GM03348 (cell line): ENCODE measurements around the gene STIM1.
"Not testable (repeated sequence)": the region's sequence is repeated elsewhere in the genome, so short reads cannot be mapped to it uniquely, and the experiment has no call there.

Source experiments
- DNase-seq: peaks from one replicate; pipeline ENCODE4 v3.0.0; 2012; ENCODE audit warnings: low spot score

The STIM1 gene

DNA sequence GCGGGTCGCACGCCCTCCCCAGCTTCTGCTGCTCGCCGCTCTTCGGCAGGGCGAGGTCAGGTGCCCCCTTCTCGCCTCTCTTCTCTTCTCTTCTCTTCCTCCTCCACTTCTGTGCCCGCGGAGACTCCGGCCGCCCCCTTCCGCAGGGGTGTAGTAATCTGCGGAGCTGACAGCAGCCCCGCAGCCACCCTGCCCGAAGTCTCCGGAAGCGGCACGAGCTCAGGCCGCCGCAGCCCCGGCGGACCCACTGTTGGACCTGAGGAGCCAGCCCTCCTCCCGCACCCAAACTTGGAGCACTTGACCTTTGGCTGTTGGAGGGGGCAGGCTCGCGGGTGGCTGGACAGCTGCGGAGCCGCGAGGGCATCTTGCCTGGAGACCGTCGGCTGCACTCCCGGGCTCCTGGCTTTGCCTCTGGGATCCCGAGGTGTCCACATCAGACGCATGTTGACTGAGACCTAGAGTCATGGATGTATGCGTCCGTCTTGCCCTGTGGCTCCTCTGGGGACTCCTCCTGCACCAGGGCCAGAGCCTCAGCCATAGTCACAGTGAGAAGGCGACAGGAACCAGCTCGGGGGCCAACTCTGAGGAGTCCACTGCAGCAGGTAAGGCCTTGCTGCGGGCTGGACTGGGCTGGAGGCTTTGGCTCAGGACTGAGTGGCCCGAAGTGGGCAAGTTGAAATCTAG lies 486 bp downstream of the STIM1 start:
- DNase-seq: peak; percentile 54

DNA sequence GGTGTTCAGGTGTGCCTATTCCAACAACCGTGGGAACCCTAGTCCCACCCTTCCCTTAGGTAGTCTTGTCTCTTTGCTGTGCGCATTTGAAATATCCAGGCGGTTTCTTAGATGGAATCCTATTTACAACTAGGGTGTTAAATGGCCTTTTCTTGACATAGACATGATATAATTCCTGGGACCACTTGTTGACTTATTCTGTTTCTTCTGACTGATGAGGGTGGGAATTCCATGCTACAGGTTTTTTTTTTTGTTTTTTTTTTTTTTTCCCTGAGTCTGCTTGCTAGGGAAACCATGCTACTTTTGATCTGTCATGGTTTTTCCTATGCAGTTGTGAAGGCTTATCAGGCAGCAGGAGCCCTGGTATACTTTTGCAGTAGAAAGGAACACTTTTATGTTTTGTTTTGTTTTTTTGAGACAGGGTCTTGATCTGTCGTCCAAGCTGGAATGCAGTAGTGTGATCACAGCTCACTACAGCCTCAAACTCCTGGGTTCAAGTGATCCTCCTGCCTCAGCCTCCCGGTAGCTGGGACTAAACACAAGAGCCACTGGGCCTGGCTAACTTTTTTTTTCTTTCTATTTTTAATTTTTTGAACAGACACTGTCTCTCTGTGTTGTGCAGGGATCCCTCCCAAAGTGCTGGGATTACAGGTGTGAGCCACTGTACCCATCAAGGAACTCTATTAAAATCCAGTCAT lies 1.5 kb downstream of the STIM1 start:
- no peak for DNase-seq

GRCh38 chr11:3857628-3858027 lies 2.2 kb downstream of the STIM1 start:
- no peak for DNase-seq

DNA sequence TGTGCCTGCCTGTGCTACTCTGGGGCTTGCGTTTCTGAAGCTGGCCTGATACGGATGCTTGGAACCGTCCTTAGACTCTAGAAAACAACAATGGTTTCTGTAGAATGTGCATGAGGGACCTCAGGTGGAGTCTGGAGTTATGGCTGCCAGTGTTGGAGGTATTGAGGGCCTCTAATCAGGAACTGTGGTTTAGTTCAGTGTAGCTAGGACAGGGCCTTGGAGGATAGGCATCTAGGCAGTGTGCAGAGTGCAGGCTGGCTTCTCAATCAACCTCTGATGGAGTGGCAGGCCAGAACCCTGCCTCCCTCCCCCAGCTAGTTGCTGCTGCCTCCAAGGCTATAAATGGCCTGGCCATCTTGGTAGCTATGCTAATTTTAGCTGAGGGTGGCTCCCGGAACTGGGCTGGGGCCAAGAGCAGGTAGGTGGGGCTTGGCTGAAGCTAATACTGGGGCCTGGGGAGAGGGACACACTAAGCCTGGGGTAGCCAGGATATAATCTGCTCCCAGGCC lies 4.0 kb downstream of the STIM1 start:
- no peak for DNase-seq

- no peak for DNase-seq
Measured at GRCh38 chr11:3860375-3860774, 4.9 kb downstream of the STIM1 start.

DNA sequence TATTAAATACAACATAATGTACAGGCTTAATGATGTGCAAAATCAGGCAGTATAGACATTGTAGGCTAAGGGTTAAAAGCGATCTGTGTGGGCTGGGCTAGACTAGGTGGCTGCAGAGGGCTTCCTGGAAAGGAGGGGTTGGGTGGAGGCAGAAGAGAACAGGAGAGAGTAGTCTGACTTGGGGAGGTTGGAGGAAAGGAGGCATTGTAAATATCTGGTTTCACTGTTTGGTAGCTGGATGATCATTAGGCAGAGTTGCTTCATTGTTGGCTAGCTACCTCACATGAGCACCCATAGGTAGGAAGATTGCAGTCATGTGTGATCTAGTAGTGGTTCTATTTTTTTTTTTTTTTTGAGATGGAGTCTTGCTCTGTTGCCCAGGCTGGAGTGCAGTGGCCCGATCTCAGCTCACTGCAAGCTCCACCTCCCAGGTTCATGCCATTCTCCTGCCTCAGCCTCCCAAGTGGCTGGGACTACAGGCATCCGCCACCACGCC lies 5.5 kb downstream of the STIM1 start:
- not testable (repeated sequence) for DNase-seq

GRCh38 chr11:3861683-3862082 lies 6.2 kb downstream of the STIM1 start:
- no peak for DNase-seq

- peak; percentile 59 for DNase-seq
Measured at GRCh38 chr11:3865388-3866193, 10.1 kb downstream of the STIM1 start.

- DNase-seq: no peak
Measured at GRCh38 chr11:3866206-3866605, 10.7 kb downstream of the STIM1 start.

- no peak for DNase-seq
Measured at GRCh38 chr11:3866836-3867208, 11.4 kb downstream of the STIM1 start.

DNA sequence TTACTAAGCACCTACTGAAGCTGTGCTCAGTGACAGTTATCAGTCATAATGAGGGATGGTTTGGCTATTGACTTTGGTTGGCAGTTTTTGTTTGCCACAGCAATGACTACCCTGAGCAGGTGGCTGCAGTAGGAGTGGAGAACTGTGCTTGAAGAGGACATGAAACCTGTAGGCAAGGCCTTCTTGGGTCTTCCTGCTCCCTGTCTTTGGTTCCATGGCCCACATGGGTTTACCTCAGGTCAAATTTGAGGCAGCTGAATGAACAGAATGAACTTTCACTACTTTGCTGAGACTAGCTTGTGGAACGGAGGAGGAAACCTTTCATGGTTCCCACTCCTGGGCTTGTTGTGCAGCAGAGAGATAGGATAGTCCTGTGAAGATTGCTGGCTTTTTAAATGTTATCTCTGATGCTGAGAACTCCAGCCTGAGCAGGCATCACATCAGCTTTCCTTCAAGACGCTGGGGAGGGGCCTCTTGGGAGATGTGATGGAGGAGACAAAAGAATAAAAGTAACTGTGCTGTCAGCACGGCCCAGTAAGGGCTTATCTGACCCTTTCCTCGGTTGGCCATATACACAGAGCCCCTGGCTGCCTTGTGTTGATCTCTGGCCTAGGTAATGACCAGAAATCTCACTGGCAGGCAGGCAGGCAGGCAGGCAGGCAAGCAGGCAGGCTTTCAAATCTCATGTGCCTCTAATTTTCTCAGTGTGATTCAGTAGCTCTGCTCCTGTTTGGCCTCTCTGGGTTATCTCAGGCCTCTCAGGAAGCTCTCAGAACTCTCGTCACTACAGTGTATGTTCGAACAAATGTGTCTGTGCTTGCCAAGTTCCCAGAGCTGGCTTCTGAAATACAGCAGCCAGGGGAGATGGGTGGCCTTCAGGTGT lies 12.0 kb downstream of the STIM1 start:
- DNase-seq: no peak

DNA sequence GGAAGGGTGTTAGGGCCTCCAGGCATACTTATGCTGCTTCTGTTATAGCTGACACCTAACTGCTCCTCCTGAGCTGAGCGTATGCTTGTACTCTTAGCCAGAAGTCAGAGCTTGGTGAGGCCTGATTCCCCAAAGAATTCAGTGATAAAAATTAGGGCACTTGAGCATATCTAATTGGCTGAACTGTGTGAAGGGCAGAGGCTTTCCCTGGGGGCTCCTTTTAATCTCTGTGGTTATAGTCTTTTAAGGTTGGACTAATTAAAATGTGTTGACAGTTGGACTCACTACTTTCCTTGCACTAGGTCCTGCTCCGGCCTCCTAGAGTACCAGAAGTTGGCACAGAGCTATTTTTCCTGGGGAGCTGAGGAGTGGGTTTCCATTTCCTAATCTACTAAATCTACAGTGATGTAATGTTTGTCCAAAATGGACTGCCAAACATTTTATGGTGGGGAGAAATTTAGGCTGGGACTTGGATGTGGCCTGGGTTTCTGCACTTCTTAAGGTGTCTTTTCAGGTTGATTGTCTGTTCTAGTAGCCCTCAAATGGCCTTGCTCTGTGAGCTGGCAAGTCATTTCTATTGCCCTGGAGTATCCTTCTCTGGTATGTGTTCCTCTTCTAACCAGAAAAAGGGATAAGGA lies 18.4 kb downstream of the STIM1 start:
- no peak for DNase-seq

DNA sequence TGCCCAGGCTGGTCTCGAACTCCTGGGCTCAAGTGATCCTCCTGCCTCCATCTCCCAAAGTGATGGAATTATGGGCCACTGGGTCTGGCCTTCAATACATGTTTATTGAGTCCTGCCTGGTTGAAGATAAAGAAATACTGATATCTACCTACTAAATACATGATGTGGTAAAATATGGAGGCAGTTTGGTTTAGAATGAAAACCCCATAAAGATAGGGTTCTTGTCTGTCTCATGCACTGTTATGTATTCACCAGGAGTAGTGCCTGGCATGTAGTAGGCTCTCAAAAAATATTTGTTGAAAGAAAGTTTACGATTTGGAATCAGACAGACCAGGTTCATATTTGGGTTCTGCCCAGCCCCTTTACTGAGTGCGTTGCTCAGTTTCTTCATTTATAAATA lies 21.1 kb downstream of the STIM1 start:
- no peak for DNase-seq

GRCh38 chr11:3877364-3878257 lies 22.1 kb downstream of the STIM1 start:
- no peak for DNase-seq

GRCh38 chr11:3878258-3878584 lies 22.8 kb downstream of the STIM1 start:
- no peak for DNase-seq

DNA sequence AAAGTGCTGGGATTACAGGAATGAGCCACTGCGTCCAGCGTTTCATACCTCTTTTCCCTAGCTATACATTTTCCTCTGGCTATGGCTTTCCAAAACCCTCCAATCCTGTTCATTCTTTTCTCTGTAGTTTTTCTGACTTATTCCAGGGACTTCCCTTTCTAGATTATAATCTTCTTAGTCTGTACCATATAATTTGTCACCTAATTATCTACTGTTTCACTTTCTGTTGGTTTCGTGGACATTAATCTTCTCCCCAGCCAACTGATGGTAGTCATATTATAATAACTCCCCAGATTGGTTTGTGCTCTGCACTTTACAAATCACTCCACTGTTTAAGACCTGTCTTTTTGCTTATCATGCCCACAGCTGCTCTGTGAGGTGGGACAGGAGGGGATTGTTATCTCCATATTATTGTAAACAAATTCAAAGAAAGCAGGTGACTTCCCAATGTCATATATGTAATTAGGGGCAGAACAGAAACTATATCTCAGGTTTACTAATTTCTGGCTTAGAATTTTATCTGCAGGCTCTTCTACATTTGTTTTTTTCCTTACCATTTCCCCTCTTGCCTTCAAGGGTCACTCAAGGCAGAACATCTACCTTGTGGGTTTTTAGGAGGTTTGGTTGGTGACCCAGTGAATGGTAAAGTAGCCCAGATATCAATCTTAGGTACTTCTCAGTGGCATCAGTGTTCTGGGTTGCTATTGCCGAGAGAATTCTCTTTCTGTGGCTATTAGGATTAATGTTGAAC lies 23.9 kb downstream of the STIM1 start:
- no peak for DNase-seq

GRCh38 chr11:3879967-3880542 lies 24.6 kb downstream of the STIM1 start:
- DNase-seq: no peak

DNA sequence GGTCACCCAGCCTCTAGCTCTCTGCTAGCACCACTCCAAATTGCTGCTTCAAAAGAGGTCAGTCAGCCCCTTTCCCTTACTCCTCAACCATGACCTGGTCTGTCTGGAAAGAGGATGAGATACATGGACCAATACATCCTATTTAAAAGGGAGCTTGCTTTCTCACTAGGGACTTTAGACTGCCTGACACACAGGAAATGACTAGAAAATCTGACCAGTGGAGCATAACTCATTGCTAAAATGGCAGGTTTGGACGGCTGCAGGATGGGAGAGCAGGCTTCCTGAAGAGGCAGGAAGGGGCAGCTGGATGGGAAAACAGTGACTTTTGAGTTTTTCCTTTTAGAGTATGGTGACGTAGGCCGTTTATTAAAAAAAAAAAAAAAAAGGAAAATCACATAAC lies 25.3 kb downstream of the STIM1 start:
- peak; percentile 27 for DNase-seq

DNA sequence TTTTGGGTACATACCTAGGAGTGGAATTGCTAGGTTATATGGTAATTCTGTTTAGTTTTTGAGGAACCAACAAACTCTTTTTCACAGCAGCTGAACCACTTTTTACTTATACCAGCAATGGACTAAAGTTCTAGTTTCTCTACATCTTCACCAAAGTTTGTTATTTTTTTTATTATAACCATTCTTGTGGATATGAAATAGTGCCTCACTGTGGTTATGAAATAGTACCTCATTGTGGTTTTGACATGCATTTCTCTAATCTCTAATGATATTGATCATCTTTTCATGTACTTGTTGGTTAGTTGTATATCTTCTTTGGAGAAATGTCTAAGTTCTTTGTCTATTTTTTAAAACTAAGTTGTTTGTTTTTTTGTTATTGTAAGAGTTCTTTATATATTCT lies 27.2 kb downstream of the STIM1 start:
- DNase-seq: no peak
